A549 (cell line): ENCODE measurements around the gene VIPR2. TPM values are rescaled to one million over a fixed set of nuclear protein-coding genes. Genes with fewer than 3 reads are reported as not detected.

ENCODE experiments used
- ATAC-seq, 2 experiments: fragments of 200-7000 bp in 1 of 2; fragments of >200 bp in 1 of 2; cut with Nextera tagmentation in 1 of 2; cut with Tn5 transposase in 1 of 2; 3 replicates each; pipeline versions ENCODE4 v1.8.0 to v1.9.1; 2018 to 2020; ENCODE audit warnings: mild to moderate bottlenecking in 1 of 2, moderate library complexity in 1 of 2
- CTCF ChIA-PET: fragments of 300-600 bp; sonication (Branson Sonifier 250); formaldehyde crosslinking; extraction: SDS; loops from one replicate; lab custom pipeline; 2021; ENCODE audit warnings: antibody characterized with exemption, inconsistent platforms; lab: Yijun Ruan, JAX
- POLR2A ChIA-PET: fragments of 350-600 bp; formaldehyde crosslinking; extraction: SDS; loops from one replicate; lab custom pipeline; 2021; ENCODE audit warnings: antibody characterized with exemption, inconsistent platforms; lab: Yijun Ruan, JAX
- DNase-seq, 2 experiments: peaks; one replicate each; pipeline versions ENCODE4 v3.0.0 to v3.0.0-alpha.2; 2011 to 2016; ENCODE audit warnings: low read depth in 1 of 2, low spot score in 1 of 2
- FAIRE-seq: peaks from 2 replicates; lab custom pipeline; 2011; peaks lifted over from hg19 to GRCh38; lab: Jason Lieb, UNC
- H3K27ac ChIP-seq, 2 experiments: fragments of >200 bp; sonication (Bioruptor Twin); formaldehyde crosslinking; 3 replicates each; pipeline ENCODE4 v1.5.1; 2016 to 2017
- H3K4me1 ChIP-seq: fragments of >200 bp; sonication (Bioruptor Twin); formaldehyde crosslinking; 3 replicates; pipeline ENCODE4 v1.6.1; 2016
- H3K4me2 ChIP-seq: fragments of >200 bp; sonication (Bioruptor Twin); formaldehyde crosslinking; 3 replicates; pipeline ENCODE4 v1.6.1; 2016
- H3K4me3 ChIP-seq: fragments of >200 bp; sonication (Bioruptor Twin); formaldehyde crosslinking; 3 replicates; pipeline ENCODE4 v1.5.1; 2016
- H3K9me3 ChIP-seq: fragments of >200 bp; sonication (Bioruptor Twin); formaldehyde crosslinking; 3 replicates; pipeline ENCODE4 v1.6.1; 2016
- BHLHE40 ChIP-seq: IDR thresholded peaks from 2 replicates; pipeline ENCODE4 v1.6.1; 2012; ENCODE audit warnings: low read depth, low read length, inconsistent platforms
- CEBPB ChIP-seq, 2 experiments: fragments of >200 bp in 1 of 2; sonication (Bioruptor Twin) in 1 of 2; formaldehyde crosslinking in 1 of 2; IDR thresholded peaks; 2 replicates each; pipeline ENCODE4 v1.6.1; 2012 to 2016
- CHD2 ChIP-seq: fragments of 150-350 bp; IDR thresholded peaks from 2 replicates; pipeline ENCODE4 v1.6.1; 2014; ENCODE audit warnings: low read length; ENCODE audit not compliant: partially characterized antibody
- CHD4 ChIP-seq: fragments of 200-600 bp; sonication (generic); IDR thresholded peaks from 2 replicates; pipeline ENCODE4 v1.6.1; 2016; ENCODE audit warnings: antibody characterized with exemption, mild to moderate bottlenecking, borderline replicate concordance
- EHF ChIP-seq: fragments of 250-450 bp; sonication (Bioruptor Pico); IDR thresholded peaks from 2 replicates; pipeline ENCODE4 v1.5.0; 2020; ENCODE audit warnings: mild to moderate bottlenecking
- ESRRA ChIP-seq: fragments of 150-350 bp; IDR thresholded peaks from 2 replicates; pipeline ENCODE4 v1.6.1; 2014; ENCODE audit warnings: mild to moderate bottlenecking, low read length, borderline replicate concordance
- FOSB ChIP-seq: fragments of 250-450 bp; sonication (Bioruptor Pico); IDR thresholded peaks from 2 replicates; pipeline ENCODE4 v1.5.0; 2020; ENCODE audit warnings: mild to moderate bottlenecking, moderate library complexity
- FOSL2 ChIP-seq, 2 experiments: fragments of 450-650 bp in 1 of 2; fragments of >200 bp in 1 of 2; sonication (Bioruptor Twin) in 1 of 2; formaldehyde crosslinking; IDR thresholded peaks; 2 replicates each; pipeline versions ENCODE4 v1.5.0 to v1.6.1; 2016 to 2020; ENCODE audit warnings: mild to moderate bottlenecking in 1 of 2, moderate library complexity in 1 of 2
- GATA3 ChIP-seq: IDR thresholded peaks from 2 replicates; pipeline ENCODE4 v1.6.1; 2012; ENCODE audit warnings: borderline replicate concordance
- HDAC2 ChIP-seq: fragments of 200-600 bp; sonication (generic); IDR thresholded peaks from 2 replicates; pipeline ENCODE4 v1.6.1; 2016
- HOXA7 ChIP-seq: fragments of 250-450 bp; sonication (Bioruptor Pico); IDR thresholded peaks from 2 replicates; pipeline ENCODE4 v1.5.0; 2020; ENCODE audit warnings: mild to moderate bottlenecking, moderate library complexity
- HOXB13 ChIP-seq: fragments of 250-450 bp; sonication (Bioruptor Pico); IDR thresholded peaks from 2 replicates; pipeline ENCODE4 v1.5.0; 2020; ENCODE audit warnings: low read depth, mild to moderate bottlenecking, moderate library complexity
- JUN ChIP-seq, 2 experiments: fragments of >200 bp; sonication (Bioruptor Twin); formaldehyde crosslinking; IDR thresholded peaks; 2 replicates in 1 of 2; 3 replicates in 1 of 2; pipeline ENCODE4 v1.6.1; 2016 to 2017
- KDM1A ChIP-seq: fragments of 200-600 bp; sonication (generic); IDR thresholded peaks from 2 replicates; pipeline ENCODE4 v1.6.1; 2016; ENCODE audit warnings: low read depth, mild to moderate bottlenecking
- KDM5A ChIP-seq: fragments of 200-600 bp; sonication (generic); IDR thresholded peaks from 2 replicates; pipeline ENCODE4 v1.6.1; 2016; ENCODE audit warnings: antibody characterized with exemption, mild to moderate bottlenecking
- NFE2L2 ChIP-seq: fragments of 150-350 bp; conservative IDR thresholded peaks from 2 replicates; pipeline ENCODE4 v1.6.1; 2014; ENCODE audit warnings: low read length
- NPAS2 ChIP-seq: fragments of 250-450 bp; sonication (Bioruptor Pico); IDR thresholded peaks from 2 replicates; pipeline ENCODE4 v1.8.0; 2022; ENCODE audit warnings: mild to moderate bottlenecking, moderate library complexity, borderline replicate concordance
- POLR2A ChIP-seq: IDR thresholded peaks from 2 replicates; pipeline ENCODE4 v1.6.1; 2012; ENCODE audit warnings: mild to moderate bottlenecking, low read length
- RARB ChIP-seq: fragments of 250-450 bp; sonication (Bioruptor Pico); IDR thresholded peaks from 2 replicates; pipeline ENCODE4 v1.8.0; 2021; ENCODE audit warnings: mild to moderate bottlenecking, moderate library complexity
- RCOR1 ChIP-seq: fragments of 150-350 bp; IDR thresholded peaks from 2 replicates; pipeline ENCODE4 v1.6.1; 2014; ENCODE audit warnings: antibody characterized with exemption, low read length, low read depth
- RFX5 ChIP-seq: fragments of 450-650 bp; IDR thresholded peaks from 2 replicates; pipeline ENCODE4 v1.7.1; 2014; ENCODE audit warnings: antibody characterized with exemption, mild to moderate bottlenecking, moderate library complexity
- RNF2 ChIP-seq: fragments of 200-600 bp; sonication (generic); IDR thresholded peaks from 2 replicates; pipeline ENCODE4 v1.6.1; 2016; ENCODE audit warnings: low read depth, mild to moderate bottlenecking, antibody characterized with exemption, moderate library complexity, borderline replicate concordance
- TP53 ChIP-seq: fragments of 250-450 bp; sonication (Bioruptor Pico); IDR thresholded peaks from 2 replicates; pipeline ENCODE4 v1.5.0; 2021; ENCODE audit warnings: mild to moderate bottlenecking, moderate library complexity
- WGBS: methylation state at CpG from one replicate; pipeline ENCODE4 v1.1.6; 2017; ENCODE audit errors: missing lambda C conversion rate; 5-methylcytosine and 5-hydroxymethylcytosine counted together
- polyA plus RNA-seq, 4 experiments: library from polyadenylated mRNA; depleted of rRNA in 3 of 4; stranded (reverse); fragments of >200 nt; fragmentation: RNase III in 1 of 4; extraction: RNeasy Plus Mini Kit Qiagen cat#74134 plus additional on column Dnase treatment in 1 of 4; gene quantifications; 2 replicates in 3 of 4; 3 replicates in 1 of 4; pipeline ENCODE4 v1.2.3, GENCODE V29; 2011 to 2017
- TF ChIP-seq, protein P1 (sequence below): fragments of 450-650 bp; IDR thresholded peaks from 2 replicates; pipeline ENCODE4 v1.6.1; 2014; ENCODE audit warnings: antibody characterized with exemption
- TF ChIP-seq, protein P2 (sequence below): IDR thresholded peaks from 2 replicates; pipeline ENCODE4 v1.6.1; 2012
- TF ChIP-seq, protein P3 (sequence below): fragments of 200-600 bp; sonication (generic); IDR thresholded peaks from 2 replicates; pipeline ENCODE4 v1.6.1; 2016; ENCODE audit warnings: antibody characterized with exemption, mild to moderate bottlenecking, moderate library complexity
- TF ChIP-seq, protein P4 (sequence below): fragments of 150-350 bp; IDR thresholded peaks from 2 replicates; pipeline ENCODE4 v1.6.1; 2014; ENCODE audit warnings: low read depth, mild to moderate bottlenecking, low read length
- TF ChIP-seq, protein P5 (sequence below): fragments of >200 bp; sonication (Bioruptor Twin); formaldehyde crosslinking; IDR thresholded peaks from 3 replicates; pipeline ENCODE4 v1.5.1; 2016
- TF ChIP-seq, protein P6 (sequence below): fragments of 250-450 bp; sonication (Bioruptor Pico); IDR thresholded peaks from 2 replicates; pipeline ENCODE4 v1.5.0; 2020; ENCODE audit warnings: low read depth, mild to moderate bottlenecking, moderate library complexity

VIPR2 gene
- polyA plus RNA-seq, 2 of the 4 experiments (the other 2 are of a cell fraction), result not detected

DNA sequence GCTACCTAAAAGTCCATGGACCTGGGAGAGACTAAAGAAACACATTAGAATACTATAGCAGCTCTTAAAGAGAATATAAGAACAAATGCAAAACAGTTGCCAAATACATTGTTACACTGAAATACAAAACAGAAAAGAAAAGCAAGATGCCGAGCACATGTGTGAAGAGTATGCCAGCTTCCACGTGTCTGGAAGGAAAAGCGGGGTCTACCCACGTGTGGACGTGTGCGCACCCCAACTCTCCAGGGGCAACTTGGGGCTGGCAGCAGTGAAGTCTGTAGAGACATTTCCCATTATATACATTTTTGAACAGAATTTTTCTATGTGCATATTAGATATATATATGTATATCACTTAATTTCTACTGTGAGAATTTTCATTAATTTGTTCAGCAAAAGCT, 6.2 kb downstream of the VIPR2 start:
- WGBS, result 79% methylated on average over 6 of the region's 6 CpGs
- ATAC-seq, result no peak
- FAIRE-seq, result no peak
- H3K27ac ChIP-seq, result no peak overlapping the region
- H3K4me3 ChIP-seq, result no peak overlapping the region
- H3K4me1 ChIP-seq, result no peaks in the 10 kb centered on the region
- H3K9me3 ChIP-seq, result no peaks in the 10 kb centered on the region
- CTCF ChIA-PET, result no interaction called here
- POLR2A ChIA-PET, result no interaction called here
- no peak for DNase-seq
- TF ChIP-seq NFE2L2 (no peak), ESRRA (no peak), RNF2 (no peak), RARB (no peak), GATA3 (no peak), RCOR1 (no peak), KDM1A (no peak), NPAS2 (CRISPR knock-in tag) (no peak), EHF (CRISPR knock-in tag) (no peak), JUN (IDR thresholded peaks at IDR 0.05) (no peak), HDAC2 (no peak), FOSB (CRISPR knock-in tag) (no peak), HOXB13 (no peak), BHLHE40 (no peak), HOXA7 (CRISPR knock-in tag) (no peak)
- TF ChIP-seq, protein P1, sequence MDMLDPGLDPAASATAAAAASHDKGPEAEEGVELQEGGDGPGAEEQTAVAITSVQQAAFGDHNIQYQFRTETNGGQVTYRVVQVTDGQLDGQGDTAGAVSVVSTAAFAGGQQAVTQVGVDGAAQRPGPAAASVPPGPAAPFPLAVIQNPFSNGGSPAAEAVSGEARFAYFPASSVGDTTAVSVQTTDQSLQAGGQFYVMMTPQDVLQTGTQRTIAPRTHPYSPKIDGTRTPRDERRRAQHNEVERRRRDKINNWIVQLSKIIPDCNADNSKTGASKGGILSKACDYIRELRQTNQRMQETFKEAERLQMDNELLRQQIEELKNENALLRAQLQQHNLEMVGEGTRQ, result no peak
- TF ChIP-seq, all 56 proteins: peak for 0
- no peak overlapping the region for H3K4me2 ChIP-seq

DNA sequence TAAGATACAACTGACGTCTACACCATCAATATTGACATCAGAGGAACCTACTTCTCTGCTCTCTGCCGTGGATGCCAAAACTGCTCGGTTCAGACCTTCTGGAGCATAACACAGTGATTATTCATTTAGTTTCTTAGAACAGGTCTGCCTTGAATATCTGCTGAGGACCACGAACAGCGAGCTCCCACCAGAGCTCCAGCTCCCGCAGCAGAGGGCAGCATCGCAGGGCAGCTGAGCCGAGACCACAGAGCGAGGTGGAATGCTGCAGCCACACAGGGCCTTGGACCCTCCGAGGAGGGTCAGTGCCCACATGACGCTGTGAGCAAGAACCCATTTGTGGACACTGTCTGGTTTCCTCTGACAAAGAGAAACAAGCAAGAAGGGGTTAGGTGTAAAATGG, 6.8 kb downstream of the VIPR2 start:
- TF ChIP-seq CHD4 (no peak), BHLHE40 (no peak), ESRRA (no peak), KDM5A (no peak), RFX5 (no peak), RCOR1 (no peak), CEBPB (IDR thresholded peaks at IDR 0.05) (no peak), CHD2 (no peak), TP53 (CRISPR knock-in tag) (no peak), POLR2A (no peak), FOSL2 (IDR thresholded peaks at IDR 0.05) (no peak), FOSL2 (CRISPR knock-in tag; IDR thresholded peaks at IDR 0.05) (no peak), NFE2L2 (no peak)
- TF ChIP-seq, protein P2, sequence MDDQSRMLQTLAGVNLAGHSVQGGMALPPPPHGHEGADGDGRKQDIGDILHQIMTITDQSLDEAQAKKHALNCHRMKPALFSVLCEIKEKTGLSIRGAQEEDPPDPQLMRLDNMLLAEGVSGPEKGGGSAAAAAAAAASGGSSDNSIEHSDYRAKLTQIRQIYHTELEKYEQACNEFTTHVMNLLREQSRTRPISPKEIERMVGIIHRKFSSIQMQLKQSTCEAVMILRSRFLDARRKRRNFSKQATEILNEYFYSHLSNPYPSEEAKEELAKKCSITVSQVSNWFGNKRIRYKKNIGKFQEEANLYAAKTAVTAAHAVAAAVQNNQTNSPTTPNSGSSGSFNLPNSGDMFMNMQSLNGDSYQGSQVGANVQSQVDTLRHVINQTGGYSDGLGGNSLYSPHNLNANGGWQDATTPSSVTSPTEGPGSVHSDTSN, result no peak
- TF ChIP-seq, protein P3, sequence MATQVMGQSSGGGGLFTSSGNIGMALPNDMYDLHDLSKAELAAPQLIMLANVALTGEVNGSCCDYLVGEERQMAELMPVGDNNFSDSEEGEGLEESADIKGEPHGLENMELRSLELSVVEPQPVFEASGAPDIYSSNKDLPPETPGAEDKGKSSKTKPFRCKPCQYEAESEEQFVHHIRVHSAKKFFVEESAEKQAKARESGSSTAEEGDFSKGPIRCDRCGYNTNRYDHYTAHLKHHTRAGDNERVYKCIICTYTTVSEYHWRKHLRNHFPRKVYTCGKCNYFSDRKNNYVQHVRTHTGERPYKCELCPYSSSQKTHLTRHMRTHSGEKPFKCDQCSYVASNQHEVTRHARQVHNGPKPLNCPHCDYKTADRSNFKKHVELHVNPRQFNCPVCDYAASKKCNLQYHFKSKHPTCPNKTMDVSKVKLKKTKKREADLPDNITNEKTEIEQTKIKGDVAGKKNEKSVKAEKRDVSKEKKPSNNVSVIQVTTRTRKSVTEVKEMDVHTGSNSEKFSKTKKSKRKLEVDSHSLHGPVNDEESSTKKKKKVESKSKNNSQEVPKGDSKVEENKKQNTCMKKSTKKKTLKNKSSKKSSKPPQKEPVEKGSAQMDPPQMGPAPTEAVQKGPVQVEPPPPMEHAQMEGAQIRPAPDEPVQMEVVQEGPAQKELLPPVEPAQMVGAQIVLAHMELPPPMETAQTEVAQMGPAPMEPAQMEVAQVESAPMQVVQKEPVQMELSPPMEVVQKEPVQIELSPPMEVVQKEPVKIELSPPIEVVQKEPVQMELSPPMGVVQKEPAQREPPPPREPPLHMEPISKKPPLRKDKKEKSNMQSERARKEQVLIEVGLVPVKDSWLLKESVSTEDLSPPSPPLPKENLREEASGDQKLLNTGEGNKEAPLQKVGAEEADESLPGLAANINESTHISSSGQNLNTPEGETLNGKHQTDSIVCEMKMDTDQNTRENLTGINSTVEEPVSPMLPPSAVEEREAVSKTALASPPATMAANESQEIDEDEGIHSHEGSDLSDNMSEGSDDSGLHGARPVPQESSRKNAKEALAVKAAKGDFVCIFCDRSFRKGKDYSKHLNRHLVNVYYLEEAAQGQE, result no peak
- TF ChIP-seq, protein P4, sequence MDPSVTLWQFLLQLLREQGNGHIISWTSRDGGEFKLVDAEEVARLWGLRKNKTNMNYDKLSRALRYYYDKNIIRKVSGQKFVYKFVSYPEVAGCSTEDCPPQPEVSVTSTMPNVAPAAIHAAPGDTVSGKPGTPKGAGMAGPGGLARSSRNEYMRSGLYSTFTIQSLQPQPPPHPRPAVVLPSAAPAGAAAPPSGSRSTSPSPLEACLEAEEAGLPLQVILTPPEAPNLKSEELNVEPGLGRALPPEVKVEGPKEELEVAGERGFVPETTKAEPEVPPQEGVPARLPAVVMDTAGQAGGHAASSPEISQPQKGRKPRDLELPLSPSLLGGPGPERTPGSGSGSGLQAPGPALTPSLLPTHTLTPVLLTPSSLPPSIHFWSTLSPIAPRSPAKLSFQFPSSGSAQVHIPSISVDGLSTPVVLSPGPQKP, result no peak
- TF ChIP-seq, protein P5, sequence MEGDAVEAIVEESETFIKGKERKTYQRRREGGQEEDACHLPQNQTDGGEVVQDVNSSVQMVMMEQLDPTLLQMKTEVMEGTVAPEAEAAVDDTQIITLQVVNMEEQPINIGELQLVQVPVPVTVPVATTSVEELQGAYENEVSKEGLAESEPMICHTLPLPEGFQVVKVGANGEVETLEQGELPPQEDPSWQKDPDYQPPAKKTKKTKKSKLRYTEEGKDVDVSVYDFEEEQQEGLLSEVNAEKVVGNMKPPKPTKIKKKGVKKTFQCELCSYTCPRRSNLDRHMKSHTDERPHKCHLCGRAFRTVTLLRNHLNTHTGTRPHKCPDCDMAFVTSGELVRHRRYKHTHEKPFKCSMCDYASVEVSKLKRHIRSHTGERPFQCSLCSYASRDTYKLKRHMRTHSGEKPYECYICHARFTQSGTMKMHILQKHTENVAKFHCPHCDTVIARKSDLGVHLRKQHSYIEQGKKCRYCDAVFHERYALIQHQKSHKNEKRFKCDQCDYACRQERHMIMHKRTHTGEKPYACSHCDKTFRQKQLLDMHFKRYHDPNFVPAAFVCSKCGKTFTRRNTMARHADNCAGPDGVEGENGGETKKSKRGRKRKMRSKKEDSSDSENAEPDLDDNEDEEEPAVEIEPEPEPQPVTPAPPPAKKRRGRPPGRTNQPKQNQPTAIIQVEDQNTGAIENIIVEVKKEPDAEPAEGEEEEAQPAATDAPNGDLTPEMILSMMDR, result no peak
- TF ChIP-seq, protein P6, sequence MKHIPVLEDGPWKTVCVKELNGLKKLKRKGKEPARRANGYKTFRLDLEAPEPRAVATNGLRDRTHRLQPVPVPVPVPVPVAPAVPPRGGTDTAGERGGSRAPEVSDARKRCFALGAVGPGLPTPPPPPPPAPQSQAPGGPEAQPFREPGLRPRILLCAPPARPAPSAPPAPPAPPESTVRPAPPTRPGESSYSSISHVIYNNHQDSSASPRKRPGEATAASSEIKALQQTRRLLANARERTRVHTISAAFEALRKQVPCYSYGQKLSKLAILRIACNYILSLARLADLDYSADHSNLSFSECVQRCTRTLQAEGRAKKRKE (CRISPR knock-in tag), result no peak
- no peak overlapping the region for H3K4me3 ChIP-seq
- WGBS, result 64% methylated on average over 10 of the region's 11 CpGs
- H3K4me2 ChIP-seq, result no peak overlapping the region
- FAIRE-seq (no peak), DNase-seq (no peak), ATAC-seq (no peak)
- no peaks in the 10 kb centered on the region for H3K4me1 ChIP-seq
- H3K9me3 ChIP-seq, result no peaks in the 10 kb centered on the region
- no peak overlapping the region for H3K27ac ChIP-seq
- CTCF ChIA-PET, result no interaction called here
- POLR2A ChIA-PET, result no interaction called here
